ENCODE measurements around the gene ID1.

The ID1 gene

DNA sequence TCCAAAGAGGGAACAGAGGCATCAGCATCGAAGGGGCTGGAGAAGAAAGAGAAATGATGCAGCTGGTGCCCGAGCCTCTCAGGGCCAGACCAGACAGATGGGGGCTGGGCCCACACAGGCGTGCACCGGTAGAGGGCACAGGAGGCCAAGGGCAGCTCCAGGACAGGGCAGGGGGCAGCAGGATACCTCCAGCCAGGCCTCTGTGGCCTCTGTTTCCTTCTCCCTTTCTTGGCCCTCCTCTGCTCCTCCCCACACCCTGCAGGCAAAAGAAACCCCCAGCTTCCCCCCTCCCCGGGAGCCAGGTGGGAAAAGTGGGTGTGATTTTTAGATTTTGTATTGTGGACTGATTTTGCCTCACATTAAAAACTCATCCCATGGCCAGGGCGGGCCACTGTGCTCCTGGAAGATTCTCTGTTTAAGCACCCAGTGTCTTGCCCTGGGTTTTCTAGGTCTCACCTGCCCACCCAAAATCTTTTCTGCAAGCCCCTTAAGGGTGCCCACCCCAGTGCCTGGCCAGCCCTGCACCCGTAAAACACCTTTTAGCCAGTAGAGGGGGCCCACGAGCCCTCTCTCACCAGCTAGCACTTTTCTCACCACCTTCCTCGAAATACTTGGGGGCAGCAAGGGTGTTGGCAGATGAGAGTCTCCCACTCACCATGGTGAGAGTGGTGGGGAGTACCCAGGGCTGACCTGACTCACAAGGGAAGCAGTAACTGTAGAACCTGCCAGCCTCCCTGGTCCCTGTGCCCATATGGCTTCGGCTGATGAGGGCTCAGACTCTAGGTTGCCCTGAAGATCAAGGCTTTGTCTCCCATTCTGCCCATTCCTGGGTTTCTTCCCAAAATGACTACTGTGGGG lies 35.7 kb upstream of the ID1 start:
- peak overlapping the region; percentile 100 for H3K27ac ChIP-seq
- no peak for TF ChIP-seq ZFX (IDR thresholded peaks at IDR 0.05; ENCODE audit: borderline replicate concordance)
- TF ChIP-seq, protein P1, sequence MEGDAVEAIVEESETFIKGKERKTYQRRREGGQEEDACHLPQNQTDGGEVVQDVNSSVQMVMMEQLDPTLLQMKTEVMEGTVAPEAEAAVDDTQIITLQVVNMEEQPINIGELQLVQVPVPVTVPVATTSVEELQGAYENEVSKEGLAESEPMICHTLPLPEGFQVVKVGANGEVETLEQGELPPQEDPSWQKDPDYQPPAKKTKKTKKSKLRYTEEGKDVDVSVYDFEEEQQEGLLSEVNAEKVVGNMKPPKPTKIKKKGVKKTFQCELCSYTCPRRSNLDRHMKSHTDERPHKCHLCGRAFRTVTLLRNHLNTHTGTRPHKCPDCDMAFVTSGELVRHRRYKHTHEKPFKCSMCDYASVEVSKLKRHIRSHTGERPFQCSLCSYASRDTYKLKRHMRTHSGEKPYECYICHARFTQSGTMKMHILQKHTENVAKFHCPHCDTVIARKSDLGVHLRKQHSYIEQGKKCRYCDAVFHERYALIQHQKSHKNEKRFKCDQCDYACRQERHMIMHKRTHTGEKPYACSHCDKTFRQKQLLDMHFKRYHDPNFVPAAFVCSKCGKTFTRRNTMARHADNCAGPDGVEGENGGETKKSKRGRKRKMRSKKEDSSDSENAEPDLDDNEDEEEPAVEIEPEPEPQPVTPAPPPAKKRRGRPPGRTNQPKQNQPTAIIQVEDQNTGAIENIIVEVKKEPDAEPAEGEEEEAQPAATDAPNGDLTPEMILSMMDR (IDR thresholded peaks at IDR 0.05), result peak; percentile 94

DNA sequence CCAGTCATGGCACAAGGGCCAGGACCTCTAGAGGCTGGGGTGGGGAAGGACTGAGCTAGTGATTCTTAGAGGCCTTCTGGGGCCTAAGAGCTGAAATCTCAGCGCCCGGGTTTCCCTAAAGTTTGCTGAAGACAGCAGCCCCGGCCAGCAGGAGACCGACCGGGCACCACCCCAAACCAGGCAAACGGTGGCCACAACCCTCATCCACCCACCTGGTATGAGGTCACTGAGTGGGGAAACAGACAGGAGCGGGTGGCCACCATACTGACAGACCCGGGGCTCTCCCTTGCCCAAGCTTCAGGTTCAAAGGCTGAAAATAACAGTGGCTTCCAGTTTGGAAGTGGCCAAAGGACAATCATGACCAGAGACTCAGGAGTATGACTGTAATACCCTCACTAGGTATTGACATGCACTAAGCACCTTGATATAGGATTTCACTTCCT lies 35.0 kb upstream of the ID1 start:
- H3K27ac ChIP-seq, result peak overlapping the region; percentile 100
- TF ChIP-seq ZFX (IDR thresholded peaks at IDR 0.05; ENCODE audit: borderline replicate concordance), result no peak
- TF ChIP-seq, protein P1 (IDR thresholded peaks at IDR 0.05), result no peak

DNA sequence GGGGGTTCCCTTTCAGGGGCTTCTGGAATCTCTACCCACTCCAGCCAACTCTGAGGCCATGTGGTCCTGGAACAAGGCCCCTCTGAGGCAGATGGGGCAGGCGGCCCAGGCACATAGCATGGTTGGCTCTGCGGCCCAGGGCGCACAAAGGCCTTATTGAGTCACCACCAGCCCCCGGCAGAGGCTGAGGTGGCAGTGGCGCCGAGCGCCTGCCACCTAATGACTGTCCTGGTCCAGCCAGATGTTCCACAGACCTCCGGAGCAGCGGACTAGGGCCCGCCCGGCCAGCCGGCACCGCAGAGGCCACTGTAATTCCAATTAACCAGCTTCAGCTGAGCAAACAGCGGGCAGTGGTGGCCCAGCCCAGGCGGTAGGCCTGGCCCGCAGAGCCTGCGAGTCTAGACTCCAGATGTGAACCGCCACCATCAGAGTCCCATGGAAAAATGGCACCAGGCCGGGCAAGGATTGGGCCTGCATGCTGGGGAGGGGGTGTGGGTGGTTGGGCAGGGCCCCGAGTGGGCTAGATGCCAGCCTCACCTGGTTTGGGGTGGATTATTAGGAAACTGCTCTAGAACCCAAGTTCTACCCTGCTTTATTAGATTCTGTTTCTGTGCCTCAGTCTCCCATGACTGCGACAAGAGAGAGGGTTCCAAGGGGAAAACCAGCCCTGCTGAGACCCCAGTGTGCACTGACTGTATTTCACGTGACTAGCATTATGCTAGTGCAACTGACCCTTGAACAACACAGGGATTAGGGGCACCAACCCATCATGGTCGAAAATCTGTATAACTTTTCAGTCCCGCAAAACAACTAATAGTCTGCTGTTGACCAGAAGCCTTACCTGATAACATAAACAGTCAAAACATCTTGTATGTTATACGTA lies 34.1 kb upstream of the ID1 start:
- H3K27ac ChIP-seq, result peak overlapping the region; percentile 100
- TF ChIP-seq, protein P1 (IDR thresholded peaks at IDR 0.05), result no peak
- TF ChIP-seq ZFX (IDR thresholded peaks at IDR 0.05; ENCODE audit: borderline replicate concordance), result no peak

GRCh38 chr20:31572042-31572700 lies 32.9 kb upstream of the ID1 start:
- no peak for TF ChIP-seq ZFX (IDR thresholded peaks at IDR 0.05; ENCODE audit: borderline replicate concordance)
- TF ChIP-seq, protein P1 (IDR thresholded peaks at IDR 0.05), result no peak

DNA sequence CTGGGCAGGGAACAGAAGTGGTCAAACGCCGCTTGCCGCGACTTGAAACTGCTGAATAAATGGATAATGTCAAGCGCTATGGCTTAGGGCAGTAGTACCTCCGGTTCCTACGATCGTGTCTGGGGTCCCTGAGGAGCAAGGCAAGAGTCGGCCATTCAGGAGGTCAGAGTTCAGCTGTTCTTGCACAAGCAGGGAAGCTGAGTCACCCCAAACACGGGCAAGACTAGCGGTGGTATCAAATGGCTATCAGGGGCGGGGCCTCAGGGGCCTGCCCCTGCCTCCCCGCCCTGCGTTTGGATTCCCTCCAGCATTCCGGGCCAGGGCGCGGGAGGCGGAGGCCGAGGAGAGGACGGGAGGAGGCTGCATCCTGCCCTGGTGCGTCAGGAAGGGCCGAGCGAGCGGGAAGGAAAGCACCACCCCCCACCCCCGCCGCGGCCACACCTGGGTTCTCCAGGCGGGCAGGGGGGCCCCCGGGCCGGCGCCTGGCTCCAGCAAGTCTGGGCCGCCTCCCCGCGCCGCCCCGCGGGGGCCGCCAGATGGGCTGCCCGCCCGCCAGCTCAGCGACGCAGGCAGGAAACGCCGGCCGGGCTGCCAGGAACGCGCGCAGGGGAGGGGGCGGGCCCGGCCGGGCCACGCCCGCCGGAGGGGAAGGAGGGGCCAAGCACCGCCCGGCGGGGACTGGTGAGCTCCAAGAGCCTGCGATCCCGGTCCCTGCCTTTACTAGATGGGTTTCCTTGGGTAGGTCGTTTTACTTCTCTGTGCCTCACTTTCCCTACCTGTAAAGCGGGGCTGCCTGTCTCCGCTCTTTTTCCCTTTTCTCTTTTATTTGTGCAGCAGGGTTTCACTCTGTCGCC lies 32.2 kb upstream of the ID1 start:
- TF ChIP-seq, protein P1 (IDR thresholded peaks at IDR 0.05), result no peak
- no peak for TF ChIP-seq ZFX (IDR thresholded peaks at IDR 0.05; ENCODE audit: borderline replicate concordance)
- peak overlapping the region; percentile 100 for H3K27ac ChIP-seq

More at GRCh38 chr20:31572042-31572700, 32.9 kb upstream of the ID1 start:
- H3K27ac ChIP-seq, result peak overlapping the region; percentile 100

- H3K27ac ChIP-seq, result peak overlapping the region; percentile 100
- no peak for TF ChIP-seq ZFX (IDR thresholded peaks at IDR 0.05; ENCODE audit: borderline replicate concordance)
- TF ChIP-seq, protein P1 (IDR thresholded peaks at IDR 0.05), result no peak
These were observed 31.4 kb upstream of the ID1 start for GRCh38 chr20:31573555-31574321.

DNA sequence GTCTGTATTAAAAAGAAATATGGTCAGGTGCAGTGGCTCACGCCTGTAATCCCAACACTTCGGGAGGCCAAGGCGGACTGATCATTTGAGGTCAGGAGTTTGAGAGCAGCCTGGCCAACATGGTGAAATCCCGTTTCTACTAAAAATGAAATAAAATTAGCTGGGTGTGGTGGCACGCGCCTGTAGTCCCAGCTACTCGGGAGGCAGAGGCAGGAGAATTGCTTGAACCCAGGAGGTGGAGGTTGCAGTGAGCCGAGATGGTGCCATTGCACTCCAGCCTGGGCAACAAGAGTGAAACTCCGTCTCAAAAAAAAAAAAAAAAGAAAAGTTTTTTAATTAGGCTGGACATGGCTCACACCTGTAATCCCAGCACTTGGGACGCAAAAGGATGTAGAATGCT lies 30.1 kb upstream of the ID1 start:
- peak overlapping the region; percentile 100 for H3K27ac ChIP-seq
